ENCODE measurements around the gene CPNE6.

- TF ChIP-seq CTCF (IDR thresholded peaks at IDR 0.05; ENCODE audit: low read depth, low read length, missing input control) (no peak), RAD21 (IDR thresholded peaks at IDR 0.05) (no peak), TAF1 (conservative IDR thresholded peaks at IDR 0.05) (no peak), RXRA (IDR thresholded peaks at IDR 0.05) (no peak), REST (IDR thresholded peaks at IDR 0.05) (no peak), YY1 (IDR thresholded peaks at IDR 0.05) (no peak), MAX (IDR thresholded peaks at IDR 0.05) (no peak), JUND (IDR thresholded peaks at IDR 0.05) (no peak), GABPA (IDR thresholded peaks at IDR 0.05 in 1 of 2, conservative IDR thresholded peaks at IDR 0.05 in 1 of 2) (no peak), EGR1 (IDR thresholded peaks at IDR 0.05; ENCODE audit: low read depth in 2 of 2) (no peak)
- TF ChIP-seq, protein P1, sequence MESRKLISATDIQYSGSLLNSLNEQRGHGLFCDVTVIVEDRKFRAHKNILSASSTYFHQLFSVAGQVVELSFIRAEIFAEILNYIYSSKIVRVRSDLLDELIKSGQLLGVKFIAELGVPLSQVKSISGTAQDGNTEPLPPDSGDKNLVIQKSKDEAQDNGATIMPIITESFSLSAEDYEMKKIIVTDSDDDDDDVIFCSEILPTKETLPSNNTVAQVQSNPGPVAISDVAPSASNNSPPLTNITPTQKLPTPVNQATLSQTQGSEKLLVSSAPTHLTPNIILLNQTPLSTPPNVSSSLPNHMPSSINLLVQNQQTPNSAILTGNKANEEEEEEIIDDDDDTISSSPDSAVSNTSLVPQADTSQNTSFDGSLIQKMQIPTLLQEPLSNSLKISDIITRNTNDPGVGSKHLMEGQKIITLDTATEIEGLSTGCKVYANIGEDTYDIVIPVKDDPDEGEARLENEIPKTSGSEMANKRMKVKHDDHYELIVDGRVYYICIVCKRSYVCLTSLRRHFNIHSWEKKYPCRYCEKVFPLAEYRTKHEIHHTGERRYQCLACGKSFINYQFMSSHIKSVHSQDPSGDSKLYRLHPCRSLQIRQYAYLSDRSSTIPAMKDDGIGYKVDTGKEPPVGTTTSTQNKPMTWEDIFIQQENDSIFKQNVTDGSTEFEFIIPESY (IDR thresholded peaks at IDR 0.05), result no peak
- TF ChIP-seq, protein P2, sequence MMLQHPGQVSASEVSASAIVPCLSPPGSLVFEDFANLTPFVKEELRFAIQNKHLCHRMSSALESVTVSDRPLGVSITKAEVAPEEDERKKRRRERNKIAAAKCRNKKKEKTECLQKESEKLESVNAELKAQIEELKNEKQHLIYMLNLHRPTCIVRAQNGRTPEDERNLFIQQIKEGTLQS (IDR thresholded peaks at IDR 0.05), result no peak
These were observed 17.6 kb upstream of the CPNE6 start for GRCh38 chr14:24053548-24054323.
